Measurements from ENCODE around the gene ASCL2. TPM values are rescaled to one million over a fixed set of nuclear protein-coding genes. Genes with fewer than 3 reads are reported as not detected.

ASCL2 gene
- total RNA-seq, 1 experiment from 2014 or later = not detected

DNA sequence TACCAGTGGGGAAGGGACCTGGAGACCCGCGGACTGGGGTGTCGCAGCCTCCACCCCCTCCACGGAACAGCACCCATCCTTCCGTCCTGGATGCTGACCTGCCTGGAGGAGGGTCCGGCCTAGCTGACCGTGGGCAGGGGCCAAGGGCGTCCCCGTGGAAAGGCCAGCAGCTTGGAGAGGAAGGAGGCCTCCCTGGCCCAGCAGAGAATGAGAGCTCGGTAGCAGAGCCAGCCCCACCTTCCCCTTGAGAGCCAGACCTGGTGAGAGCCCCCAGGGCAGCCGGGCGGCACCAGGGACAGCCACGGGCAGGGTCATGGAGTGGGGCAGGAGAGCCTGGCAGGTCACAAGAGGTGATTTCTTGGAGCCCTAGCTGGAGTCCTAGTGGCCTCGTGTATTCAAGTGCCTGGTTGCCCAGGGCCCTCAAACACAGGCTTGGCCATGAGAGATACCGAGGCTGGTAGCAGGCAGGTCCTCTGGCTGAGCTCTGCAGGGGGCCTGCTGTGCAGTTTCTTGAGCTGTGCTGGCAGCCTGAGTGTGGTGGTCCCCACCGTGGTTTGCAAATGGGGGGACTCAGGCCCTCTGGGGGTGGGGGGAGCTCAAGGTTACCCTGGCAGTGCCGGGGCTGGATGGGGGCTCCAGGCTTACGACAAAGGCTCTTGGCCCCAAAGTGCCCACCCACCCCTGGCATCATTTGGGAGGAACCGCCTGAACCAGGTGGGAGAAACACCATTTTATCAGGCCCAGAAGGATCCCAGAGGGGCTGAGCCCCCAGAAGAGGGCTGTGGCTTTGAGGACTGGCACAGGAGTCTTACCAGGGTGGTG is 39.1 kb upstream of the ASCL2 start:
- no peak for DNase-seq (ENCODE audit: low read depth)

DNA sequence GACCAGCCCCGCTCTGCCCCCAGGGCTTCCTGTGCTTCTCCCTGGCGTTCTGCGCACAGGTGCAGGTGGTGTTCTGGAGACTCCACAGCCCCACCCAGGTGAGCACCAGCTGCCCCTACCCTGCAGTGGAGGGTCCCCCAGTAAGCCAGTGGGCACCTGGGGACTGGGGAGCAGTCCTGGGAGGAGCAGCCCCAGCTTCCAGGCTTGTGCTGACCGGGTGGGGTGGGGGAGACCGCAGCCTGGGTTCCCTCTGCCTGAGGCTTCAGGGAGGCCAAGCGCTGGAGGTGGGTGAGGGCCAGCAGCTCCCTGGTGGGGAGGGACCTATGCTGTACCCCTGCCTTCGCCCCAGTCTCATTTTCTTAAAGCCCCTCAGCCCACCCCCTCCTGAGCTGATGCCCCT is 38.3 kb upstream of the ASCL2 start:
- DNase-seq (ENCODE audit: low read depth) = no peak

DNA sequence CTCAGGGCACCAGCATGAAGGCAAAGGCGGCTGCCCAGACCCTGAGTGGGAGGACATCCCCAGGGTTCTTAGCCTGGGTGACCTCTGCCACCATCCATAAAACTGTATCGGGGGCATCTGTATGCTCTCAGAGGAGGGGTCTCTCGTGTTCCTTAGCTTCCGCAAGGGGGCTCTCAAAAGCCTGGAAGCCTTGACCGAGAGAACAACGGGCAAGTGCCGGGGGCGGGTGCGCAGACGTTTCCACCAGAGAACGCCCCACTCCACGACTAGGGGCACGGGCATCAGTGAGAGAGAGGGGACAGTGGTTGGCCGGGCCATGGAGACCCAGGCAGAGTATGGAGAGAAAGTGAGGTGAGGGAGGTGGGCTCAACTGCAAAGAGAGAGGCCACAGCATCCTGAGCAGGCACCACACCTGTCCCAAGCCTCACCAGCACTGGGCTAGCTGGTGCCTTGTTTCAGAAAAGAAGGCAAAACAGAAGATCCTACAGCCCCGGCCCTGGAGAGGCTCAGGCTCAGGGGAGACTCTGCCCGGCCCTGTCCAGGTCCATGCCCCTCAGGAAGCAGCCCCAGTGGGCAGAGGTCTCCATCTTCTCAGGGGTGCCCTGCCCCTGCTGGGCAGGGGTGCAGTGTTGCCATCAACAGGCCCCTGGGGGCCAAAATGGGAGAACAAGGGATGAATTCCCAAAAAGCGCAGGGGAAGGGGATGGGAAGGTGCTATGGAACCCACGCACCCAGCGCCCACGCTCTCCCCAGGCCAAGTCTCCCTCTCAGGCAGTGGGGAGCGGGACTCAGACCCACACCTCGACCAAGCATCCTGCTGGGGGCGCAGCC is 37.3 kb upstream of the ASCL2 start:
- DNase-seq (ENCODE audit: low read depth) = no peak

DNA sequence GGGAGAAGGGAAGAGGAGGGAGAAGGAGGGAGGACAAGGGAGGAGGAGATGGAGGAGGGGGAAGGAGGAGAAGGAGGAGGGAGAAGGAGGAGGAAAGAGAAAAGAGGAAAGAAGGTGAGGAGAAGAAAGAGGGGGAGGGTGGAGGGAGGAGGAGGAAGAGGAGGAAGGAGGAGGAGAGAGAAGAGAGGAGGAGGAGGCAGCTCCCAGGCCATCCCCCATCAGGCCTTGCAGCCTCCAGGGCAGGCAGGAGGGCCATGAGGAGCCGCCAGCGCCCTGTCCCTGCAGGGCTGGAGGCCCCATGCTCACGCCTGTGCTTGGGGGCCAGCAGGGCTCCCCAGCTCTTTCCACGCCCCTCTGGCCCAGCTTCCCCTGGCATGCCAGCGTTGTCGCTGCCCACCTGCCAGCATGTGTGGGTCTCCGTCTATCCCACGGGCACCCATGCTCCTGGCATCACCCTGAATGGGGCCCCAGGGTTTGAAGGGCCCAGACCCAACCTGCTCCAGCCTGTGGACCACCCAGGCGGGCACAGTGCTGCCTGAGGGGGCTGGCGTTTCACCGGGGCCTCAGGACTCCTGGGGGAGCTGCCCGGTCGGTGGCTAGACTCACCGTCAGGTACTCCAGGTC is 36.6 kb upstream of the ASCL2 start:
- DNase-seq (ENCODE audit: low read depth) = no peak

DNA sequence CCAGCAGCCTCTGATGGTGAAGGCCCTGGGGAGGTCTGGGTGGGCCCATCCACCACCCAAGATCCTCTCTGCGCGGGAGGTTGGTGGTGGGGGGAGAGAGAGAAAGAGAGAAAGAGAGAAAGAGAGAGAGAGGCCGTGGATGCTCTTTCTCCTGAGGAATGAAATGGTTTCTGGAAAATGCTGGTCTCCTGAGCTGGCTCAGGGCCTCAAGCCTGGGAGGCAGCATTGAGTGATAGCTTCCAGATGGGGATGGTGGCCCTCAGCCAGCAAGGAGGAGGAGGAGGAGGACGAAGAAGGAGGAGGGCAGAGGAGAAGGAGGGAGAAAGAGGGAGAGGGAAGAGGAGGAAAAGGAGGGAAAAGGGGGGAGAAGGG is 36.0 kb upstream of the ASCL2 start:
- no peak for DNase-seq (ENCODE audit: low read depth)

DNA sequence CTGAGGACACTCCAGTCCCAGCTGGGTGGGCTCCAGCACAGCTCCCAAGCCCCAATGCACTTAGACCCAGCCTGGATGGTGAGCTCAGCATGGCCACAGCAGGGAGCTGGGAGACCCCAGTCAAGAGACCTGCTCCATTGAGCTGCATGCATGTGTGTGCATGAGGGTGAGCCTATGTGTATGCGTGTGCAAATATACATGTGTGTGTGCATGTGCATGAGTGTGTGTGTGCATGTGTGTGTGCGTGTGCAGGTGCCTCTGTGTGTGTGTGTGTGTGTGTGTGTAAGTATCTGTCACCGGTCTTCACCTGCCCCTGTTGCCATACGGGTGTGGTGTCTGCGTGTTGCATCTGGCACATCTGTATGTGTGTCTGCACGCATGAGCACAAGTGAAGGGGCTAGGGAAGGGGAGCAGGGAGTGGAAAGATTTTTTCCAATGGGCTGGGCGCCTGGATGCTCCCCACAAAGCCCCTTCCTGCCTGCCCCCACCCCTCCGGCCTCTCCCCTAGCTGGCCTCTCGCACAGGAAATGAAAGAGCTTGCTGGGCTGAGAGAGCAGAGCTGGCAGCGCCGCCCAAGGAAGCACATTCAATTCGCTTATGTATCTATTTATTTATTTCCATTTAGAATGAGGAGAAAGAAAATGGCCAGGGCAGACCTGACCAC is 35.5 kb upstream of the ASCL2 start:
- DNase-seq (ENCODE audit: low read depth) = no peak

DNA sequence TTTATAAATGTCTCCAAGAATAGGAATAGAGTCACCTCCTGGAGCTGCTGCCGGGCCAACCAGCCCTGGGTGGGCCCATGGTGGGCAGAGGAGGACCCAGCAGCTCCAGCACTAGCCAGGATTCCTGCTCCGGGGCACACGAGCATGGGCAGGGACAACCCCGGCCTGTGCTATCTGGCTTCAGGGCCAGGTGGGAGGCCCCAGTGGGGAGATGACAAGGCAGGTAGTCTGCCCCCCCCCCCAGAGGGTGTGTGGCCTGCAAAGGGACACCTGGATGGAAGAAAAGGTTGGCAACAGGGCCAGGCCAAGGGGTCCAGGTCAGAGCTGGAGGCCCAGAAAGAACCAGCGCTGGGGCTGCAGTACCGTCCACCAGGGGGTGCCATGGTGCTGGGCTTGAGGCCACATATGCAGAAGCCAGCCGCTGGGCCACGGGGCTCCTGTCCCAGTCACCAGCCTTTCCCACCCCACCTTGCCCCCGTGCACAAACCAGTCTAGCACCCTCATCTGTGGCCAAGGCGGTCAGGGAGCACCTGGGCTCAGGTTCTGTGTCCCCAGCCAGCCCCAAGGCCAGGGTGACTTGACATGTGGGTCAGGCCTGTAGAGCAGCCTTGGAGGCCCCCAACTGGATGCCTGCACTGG is 34.9 kb upstream of the ASCL2 start:
- peak; percentile 31 for DNase-seq (ENCODE audit: low read depth)

DNA sequence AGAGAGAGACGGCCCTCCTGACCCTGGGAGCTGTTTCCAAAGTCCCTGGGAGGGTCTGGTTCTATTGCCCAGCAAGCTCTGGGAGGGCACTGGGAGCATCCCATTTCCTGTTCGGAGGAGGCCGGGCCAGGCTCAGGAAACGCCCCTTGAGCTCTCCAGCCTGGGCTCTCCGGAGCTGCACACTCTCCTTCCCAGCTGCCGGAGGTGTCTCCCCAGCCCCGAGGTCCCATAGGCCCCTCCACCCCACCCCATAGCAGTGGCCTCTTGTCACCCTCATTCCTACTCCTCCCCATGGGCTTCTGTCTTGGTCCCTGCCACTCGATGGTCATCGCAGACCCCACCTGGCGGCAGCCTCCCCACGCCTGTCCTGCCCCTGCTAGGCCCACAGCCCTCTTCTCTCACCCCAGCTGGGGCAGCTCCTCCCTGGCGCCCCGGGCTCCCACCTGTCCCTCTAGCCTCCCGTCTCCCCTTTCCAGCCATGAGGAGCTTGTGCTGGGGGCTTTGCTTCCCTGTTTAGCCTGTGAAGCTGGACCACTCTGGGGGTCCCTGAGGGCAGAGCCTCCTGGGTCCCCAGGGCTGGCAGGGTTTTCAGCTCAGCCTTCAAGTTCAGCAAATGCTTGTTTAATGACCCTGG is 34.2 kb upstream of the ASCL2 start:
- DNase-seq (ENCODE audit: low read depth) = no peak

DNA sequence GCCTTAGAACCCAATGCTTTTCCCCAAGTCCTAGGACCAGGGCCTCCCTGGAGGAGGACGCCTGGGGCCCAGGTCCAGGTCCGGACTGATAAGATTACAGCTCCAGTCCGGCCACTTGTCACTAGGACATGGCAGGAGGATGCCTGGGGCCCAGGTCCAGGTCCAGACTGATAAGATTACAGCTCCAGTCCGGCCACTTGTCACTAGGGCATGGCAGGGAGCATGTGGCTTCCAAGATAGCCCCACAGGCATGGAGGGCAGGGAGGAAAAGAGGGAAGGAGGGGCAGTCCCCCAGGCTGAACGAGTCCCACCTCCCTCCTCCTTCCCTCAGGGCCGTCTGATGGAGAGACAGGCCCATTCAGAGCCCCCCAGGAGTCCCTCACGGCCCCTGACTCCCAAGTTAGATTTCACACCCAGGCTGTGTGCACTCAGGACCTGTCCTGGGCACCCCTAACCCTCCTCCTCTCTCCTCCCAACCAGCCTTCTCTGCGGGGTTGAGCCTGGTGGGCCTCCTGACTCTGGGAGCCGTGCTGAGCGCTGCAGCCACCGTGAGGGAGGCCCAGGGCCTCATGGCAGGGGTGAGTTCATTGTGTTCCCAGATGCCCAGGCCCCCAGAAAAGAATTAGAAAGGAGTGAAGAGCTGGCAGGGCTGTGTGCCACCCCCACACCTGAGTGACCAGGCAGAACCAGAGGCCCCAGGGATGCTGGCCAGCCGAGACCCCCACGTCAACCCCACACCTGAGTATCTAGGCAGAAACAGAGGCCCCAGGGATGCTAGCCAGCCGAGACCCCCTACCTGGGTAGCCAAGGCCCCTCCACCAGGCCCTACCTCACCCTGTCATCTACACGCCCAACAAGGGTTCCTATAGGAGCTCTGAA is 33.5 kb upstream of the ASCL2 start:
- no peak for DNase-seq (ENCODE audit: low read depth)

DNA sequence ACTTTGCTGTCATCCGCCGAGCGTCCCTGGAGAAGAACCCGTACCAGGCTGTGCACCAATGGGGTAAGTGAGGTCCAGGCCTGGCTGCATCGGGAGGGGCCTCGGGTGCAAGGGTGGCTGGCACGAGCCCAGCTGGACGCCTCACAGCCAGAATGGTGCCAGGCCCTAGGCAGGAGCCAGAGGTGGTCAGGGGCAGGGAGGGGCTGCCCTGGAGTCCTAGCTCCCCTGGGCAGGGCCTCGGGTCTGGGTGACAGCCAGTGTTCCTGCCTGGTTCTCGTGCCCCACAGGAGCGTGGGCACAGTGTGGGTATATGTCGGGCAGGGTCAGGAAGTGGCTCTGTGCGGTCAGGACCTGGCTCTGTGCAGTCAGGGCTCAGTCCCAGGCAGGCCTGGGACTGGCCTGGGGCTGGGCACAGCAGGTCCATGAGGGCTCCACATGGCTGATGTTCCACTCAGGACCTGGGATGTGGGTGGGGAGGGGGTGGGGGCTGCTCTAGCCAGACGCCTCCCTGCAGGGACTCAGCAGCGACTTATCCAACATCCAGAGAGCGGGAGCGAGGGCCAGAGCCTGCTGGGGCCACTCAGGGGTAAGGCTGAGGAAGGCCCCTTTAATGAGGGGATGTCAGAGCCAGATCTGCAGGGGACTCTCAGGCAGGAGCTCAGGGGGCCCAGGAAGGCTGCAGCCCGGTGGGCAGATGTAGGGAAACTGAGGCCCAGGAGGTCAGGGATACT is 32.7 kb upstream of the ASCL2 start:
- DNase-seq (ENCODE audit: low read depth) = no peak

DNA sequence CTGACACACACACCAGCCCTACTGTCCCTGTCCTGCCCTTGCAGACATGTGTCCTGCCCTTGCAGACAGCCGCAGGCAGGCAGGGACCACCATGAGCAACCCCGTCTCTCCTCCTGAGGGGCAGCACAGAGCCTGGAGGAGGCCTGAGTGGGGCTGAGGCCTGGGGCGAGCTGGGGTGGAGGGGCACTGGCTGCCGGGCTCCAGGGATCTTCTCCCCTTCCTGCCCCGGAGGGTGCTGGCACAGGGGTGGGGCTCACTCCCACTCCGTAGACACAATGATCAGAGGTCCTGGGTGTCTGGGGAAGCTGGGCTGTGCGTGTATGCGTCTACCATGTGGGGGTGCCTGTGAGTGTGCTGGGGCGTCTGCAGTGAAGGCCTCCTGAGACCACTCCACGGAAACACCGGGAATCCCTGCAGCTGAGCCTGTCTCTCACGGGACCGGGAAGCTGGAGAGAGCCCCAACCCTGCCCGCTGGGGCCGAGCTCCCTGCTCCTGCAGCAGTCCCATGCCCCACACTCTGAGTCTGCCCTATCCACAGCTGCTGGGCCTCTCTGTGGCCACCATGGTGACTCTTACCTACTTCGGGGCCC is 32.0 kb upstream of the ASCL2 start:
- DNase-seq (ENCODE audit: low read depth) = no peak

DNA sequence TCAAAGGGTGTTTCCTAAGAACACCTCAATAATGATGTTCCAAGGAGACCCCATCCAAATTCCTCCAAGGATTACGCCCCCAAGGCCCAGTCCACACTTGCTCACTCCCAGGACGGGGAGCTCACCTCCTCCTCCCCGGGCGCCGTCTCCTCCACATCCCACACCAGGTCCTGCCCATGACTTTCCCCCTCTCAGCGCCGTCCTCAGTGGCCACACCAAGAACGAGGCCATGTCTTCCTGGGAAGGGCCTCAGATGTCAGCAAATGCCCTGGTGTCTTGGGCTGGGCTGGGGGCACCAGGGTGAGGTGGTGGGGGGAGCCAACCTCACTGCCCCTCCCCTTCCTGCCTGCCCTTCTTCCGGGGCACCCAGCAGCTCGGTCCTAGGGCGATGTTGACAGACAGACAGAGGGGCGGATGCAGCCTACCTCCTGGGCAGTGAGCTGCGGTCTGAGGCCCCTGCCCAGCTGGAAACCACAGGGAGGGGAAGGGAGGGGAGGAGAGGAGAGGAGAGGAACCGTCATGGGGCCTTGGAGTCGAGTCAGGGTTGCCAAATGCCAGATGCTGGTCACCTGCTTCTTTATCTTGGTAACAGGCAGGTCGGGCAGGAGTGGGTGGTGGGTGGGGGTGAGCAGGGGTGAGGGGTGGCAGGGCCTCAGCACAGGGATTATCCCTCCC is 31.4 kb upstream of the ASCL2 start, which contains the start of the genes C11orf21 and TSPAN32:
Gene C11orf21, minus strand, starts transcription at position 288 of the 675 bp plus-strand sequence. Its CDS starts 110 bp downstream, at position 178.
Gene TSPAN32, plus strand, starts transcription at position 383 of the 675 bp plus-strand sequence. Its CDS starts 137 bp downstream, at position 520.
- no peak for DNase-seq (ENCODE audit: low read depth)

DNA sequence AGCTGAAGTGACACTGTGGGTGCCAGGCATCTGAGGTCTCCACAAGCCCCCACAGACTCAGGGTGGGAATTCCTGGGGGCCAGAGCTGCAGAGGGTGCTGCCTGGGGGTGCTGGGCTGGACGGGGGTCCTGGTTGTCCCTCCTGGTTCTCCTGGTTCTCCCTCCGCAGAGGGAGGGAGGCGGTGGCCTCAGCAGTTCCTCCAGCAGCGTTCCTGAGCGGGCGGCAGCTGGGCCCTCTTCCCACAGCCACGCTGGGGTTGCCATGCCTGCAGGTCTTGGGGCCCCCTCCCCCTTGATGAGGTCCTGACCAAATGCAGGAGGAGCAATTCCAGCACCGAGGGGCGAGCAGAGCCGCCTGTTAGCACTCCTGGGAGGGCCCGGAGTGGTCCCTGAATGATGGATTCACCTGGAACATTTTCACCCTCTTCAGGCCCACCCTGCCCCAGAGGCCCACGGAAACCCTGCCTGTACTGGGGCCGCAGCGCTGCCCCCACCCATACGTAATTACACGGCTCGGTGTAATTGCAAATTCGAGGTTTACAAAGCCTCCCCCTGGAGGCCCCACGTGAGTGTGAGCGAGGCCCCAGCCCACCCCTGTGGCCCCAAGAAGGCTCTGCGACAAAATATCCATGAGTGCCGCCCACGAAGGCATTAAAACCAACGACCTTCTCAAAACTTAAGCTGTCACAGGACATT is 30.7 kb upstream of the ASCL2 start:
- DNase-seq (ENCODE audit: low read depth) = no peak

DNA sequence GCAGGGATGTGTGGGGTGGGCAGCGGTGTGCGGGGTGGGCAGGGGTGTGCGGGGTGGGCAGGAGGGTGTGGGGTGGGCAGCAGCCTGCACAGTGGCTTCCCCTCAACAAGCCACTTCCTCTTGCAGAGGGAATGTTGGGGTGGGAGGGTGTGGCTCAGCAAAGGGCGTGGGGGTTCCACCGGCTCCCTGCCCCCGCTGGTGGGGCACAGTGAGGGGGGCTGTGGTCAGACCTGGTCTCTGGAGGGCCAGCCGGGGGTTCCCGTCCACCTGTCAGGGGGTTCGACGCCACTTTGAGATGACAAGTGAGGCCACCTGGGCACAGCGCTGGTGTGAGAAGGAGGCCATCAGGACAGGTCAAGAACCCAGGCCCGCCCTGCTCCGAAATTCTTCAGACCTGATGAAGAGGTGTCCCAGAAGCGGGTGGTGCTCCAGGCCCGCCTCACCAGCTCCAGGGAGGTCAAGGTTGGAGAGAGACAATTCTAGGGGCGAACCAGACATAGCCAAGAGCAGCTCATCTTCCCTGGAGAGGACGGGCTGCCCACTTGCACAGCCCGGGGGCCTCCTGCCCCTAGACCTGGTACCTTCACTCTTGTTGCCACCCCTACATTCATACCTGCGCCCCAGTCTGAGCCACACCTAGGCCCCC is 30.0 kb upstream of the ASCL2 start:
- DNase-seq (ENCODE audit: low read depth) = no peak

DNA sequence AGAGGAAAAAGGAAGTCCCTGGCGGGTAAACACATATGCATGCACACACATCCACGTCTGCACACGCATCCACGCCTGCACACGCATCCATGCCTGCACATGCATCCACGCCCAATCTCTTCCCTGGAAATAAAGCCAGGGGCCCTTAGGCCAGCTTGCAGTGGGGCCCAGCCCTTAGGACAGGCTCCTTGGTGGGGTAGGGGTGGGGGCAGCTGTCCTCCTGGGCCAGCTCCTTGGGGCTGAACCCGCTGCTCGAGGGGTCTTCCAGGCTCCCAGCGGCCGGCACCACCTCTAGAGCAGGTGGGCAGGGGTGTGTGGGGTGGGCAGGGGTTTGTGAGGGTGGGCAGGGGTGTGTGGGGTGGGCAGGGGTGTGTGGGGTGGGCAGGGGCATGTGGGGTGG is 29.4 kb upstream of the ASCL2 start:
- no peak for DNase-seq (ENCODE audit: low read depth)

DNA sequence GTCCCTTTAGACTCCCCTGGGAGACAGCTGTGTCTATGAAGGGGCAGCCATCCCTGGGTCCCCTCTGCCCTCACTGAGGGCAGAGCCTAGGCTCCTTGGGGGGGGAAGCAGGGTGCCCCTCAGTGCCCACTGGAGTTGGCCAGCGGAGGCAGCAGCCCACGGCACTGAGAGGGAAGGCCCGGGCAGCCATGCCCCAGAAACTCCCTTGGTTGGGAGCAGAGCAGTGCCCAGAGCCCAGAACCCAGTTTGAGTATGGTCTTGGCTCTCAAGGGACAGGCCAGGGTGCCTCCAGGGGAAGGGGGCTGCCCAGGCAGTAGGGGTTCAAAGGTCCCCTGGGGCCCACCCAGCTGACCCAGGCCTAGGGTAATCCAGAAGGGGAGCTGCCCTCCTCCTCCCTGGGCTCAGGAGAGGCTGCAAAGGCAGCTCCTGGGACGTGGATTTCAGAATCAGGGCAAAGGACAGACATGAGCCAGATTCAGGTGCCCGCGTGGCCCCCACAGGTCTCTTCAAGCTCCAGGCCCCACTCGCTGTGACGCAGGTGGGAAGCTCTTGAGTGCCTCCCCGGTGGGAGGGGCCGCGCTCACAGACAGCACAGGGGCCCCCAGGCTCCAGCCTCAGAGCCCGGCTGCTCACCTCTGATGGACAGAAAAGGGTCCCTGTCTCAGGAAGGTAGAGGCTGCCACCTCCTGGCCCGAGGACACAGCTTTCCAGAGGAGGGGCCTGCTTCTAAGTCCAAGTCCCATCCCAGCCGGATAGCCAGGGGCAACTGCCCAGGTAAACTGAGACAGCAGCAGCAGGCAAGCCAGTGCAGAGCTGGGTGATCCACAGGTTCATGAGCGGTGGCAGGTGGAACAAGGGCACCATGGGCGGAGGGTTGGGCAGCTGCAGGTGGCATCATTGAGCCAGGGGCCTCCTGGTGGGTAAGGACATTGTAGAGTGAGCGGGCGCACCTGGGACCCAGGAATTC is 28.7 kb upstream of the ASCL2 start:
- no peak for DNase-seq (ENCODE audit: low read depth)

Measured in LHCN-M2 (cell line).